ENCODE measurements around the gene ME1. TPM values are rescaled to one million over a fixed set of nuclear protein-coding genes. Genes with fewer than 3 reads are reported as not detected.
A peak's percentile ranks its signal among the peaks of the same experiment; 100 is the strongest.

ME1 gene
- total RNA-seq, 1 experiment from 2014 or later = 5.3 TPM

GRCh38 chr6:83192871-83193746 lies 237.7 kb downstream of the ME1 start, which contains the start of the genes PGM3 and RWDD2A (continued):
- TF ChIP-seq ARID4B (CRISPR knock-in tag; IDR thresholded peaks at IDR 0.05; ENCODE audit: borderline replicate concordance) (peak; percentile 83), MLX (CRISPR knock-in tag; IDR thresholded peaks at IDR 0.05) (no peak), ZNF423 (CRISPR knock-in tag; IDR thresholded peaks at IDR 0.05) (0 out of 2 replicates have a peak, but pooled peaks have one; percentile 32), ZNF317 (CRISPR knock-in tag; IDR thresholded peaks at IDR 0.05; ENCODE audit: borderline replicate concordance, low read depth) (no peak), ATF3 (CRISPR knock-in tag; conservative IDR thresholded peaks at IDR 0.05) (no peak), ELF4 (CRISPR knock-in tag; IDR thresholded peaks at IDR 0.05; ENCODE audit: low read depth) (no peak), ATF6 (CRISPR knock-in tag; IDR thresholded peaks at IDR 0.05) (no peak), NFYB (CRISPR knock-in tag; conservative IDR thresholded peaks at IDR 0.05; ENCODE audit: low read depth) (peak; percentile 45; the same call in 1 of the 2 replicates)
- TF ChIP-seq, protein P1, sequence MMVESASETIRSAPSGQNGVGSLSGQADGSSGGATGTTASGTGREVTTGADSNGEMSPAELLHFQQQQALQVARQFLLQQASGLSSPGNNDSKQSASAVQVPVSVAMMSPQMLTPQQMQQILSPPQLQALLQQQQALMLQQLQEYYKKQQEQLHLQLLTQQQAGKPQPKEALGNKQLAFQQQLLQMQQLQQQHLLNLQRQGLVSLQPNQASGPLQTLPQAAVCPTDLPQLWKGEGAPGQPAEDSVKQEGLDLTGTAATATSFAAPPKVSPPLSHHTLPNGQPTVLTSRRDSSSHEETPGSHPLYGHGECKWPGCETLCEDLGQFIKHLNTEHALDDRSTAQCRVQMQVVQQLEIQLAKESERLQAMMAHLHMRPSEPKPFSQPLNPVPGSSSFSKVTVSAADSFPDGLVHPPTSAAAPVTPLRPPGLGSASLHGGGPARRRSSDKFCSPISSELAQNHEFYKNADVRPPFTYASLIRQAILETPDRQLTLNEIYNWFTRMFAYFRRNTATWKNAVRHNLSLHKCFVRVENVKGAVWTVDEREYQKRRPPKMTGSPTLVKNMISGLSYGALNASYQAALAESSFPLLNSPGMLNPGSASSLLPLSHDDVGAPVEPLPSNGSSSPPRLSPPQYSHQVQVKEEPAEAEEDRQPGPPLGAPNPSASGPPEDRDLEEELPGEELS (CRISPR knock-in tag; IDR thresholded peaks at IDR 0.05) = peak; percentile 10
- TF ChIP-seq, protein P2, sequence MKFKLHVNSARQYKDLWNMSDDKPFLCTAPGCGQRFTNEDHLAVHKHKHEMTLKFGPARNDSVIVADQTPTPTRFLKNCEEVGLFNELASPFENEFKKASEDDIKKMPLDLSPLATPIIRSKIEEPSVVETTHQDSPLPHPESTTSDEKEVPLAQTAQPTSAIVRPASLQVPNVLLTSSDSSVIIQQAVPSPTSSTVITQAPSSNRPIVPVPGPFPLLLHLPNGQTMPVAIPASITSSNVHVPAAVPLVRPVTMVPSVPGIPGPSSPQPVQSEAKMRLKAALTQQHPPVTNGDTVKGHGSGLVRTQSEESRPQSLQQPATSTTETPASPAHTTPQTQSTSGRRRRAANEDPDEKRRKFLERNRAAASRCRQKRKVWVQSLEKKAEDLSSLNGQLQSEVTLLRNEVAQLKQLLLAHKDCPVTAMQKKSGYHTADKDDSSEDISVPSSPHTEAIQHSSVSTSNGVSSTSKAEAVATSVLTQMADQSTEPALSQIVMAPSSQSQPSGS (CRISPR knock-in tag; IDR thresholded peaks at IDR 0.05; ENCODE audit: borderline replicate concordance, low read depth) = no peak

GRCh38 chr6:83192456-83192855 lies 238.4 kb downstream of the ME1 start:
- Mint-ChIP-seq H3K4me1 (peaks cover 24% of the 10 kb centered on the region), H3K27me3 (ENCODE audit: low read depth) (no peaks in the 10 kb centered on the region), H3K4me3 (peak overlapping the region; percentile 94), H3K36me3 (peaks cover 54% of the 10 kb centered on the region), H3K9me3 (no peaks in the 10 kb centered on the region), H3K27ac (peak overlapping the region; percentile 75; the same call in 1 of the 2 replicates)
- CTCF ChIA-PET = no interaction called here
- no peak for ATAC-seq
- POLR2A ChIA-PET = no interaction called here
- DNase-seq (ENCODE audit: low spot score) = no peak
- no peak for TF ChIP-seq FOXK1 (CRISPR knock-in tag; IDR thresholded peaks at IDR 0.05)
- TF ChIP-seq ETV6 (CRISPR knock-in tag; IDR thresholded peaks at IDR 0.05) = no peak
- TF ChIP-seq ZNF425 (CRISPR knock-in tag; conservative IDR thresholded peaks at IDR 0.05) = no peak
- no peak for TF ChIP-seq TP53 (CRISPR knock-in tag; IDR thresholded peaks at IDR 0.05)
- TF ChIP-seq, protein P2 (CRISPR knock-in tag; IDR thresholded peaks at IDR 0.05; ENCODE audit: borderline replicate concordance, low read depth) = no peak
- TF ChIP-seq RELA (CRISPR knock-in tag; IDR thresholded peaks at IDR 0.05; ENCODE audit: borderline replicate concordance) = no peak
- TF ChIP-seq, protein P3, sequence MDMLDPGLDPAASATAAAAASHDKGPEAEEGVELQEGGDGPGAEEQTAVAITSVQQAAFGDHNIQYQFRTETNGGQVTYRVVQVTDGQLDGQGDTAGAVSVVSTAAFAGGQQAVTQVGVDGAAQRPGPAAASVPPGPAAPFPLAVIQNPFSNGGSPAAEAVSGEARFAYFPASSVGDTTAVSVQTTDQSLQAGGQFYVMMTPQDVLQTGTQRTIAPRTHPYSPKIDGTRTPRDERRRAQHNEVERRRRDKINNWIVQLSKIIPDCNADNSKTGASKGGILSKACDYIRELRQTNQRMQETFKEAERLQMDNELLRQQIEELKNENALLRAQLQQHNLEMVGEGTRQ (CRISPR knock-in tag; IDR thresholded peaks at IDR 0.05) = no peak
